HG03378 (cell line): ENCODE results near the gene MED13.
"Not testable (repeated sequence)": the region's sequence is repeated elsewhere in the genome, so short reads cannot be mapped to it uniquely, and the experiment has no call there.

Experiments used
- ATAC-seq: cut with Tn5 transposase; IDR thresholded peaks from one replicate; pipeline ENCODE4 v1.9.1; 2021; ENCODE audit warnings: mild to moderate bottlenecking, moderate library complexity; ENCODE audit not compliant: unreplicated experiment

The MED13 gene

DNA sequence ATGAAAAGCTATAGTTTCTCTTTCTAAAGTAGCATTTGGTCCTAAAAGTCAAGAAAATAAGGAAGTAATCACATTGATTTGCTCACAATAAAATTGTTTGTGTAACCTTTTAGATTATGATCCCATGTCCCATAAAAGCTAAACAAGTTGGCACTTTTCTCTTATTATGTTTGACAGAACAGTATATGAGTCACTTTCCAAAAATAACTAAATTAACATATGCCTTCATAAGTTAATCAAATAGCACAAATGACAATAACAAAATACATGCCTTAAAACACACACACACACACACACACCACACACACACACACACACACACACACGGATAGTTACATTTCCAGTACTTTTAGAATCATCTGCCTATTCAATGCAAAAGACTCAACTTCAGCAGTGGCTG is 2.8 kb downstream of the MED13 start:
- ATAC-seq = no peak

DNA sequence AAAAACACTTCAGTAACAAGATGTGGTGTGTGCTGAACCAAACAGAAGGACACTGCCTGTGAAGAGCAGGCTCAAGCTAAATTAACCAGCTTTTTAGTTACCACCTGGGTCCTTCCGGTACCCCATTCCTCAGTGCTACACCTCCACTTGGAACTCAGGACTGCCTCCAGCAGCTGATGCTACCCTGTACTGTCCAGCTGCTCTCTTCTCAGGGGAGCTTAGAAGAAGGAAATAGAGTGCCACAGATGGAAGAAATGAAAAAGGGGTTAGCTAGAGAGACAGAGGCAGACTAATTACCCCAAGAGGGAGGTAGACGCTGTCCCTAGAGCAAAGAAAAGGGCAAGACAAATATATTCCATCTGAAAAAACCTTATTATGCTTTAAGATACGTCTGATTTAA is 5.7 kb downstream of the MED13 start:
- no peak for ATAC-seq

GRCh38 chr17:62058611-62059010 is 6.5 kb downstream of the MED13 start:
- ATAC-seq = no peak

DNA sequence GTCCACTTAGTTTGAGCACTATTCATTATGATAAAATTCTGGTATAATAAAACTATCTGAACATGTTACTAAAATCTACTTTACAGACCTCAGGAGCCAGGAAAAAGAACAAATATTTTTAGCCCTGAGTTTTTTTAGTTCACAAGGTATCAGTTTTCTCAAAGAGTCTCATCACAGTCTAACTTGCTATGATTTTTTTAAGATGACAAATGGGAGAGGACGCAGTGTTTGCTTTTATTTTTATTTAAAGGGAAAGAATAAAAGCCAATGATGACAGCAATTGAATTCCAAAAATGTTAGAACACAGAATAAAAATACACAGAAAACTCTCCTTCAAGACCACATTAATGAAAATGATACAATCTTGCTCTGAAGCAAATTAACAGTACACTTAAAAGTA is 7.4 kb downstream of the MED13 start:
- ATAC-seq = no peak

GRCh38 chr17:62052765-62053338 is 12.2 kb downstream of the MED13 start:
- ATAC-seq = no peak

DNA sequence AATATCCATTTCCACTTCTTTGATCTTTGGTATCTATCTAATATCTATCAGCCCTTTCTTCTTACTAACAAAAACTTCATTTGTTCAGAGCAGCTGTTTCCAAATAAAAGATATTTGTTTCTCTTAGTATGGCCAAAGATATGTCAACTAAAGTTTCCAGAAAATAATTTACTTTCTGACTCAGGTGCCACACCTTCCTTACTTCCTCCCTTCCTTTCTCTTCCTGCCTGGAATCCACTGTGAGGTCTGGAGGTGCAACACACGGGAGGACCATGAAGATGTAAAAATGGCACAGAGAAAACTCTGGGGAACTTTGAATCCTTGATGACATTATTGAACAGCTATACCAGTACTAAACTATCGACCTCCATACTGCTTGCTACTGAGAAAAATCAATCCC is 14.0 kb downstream of the MED13 start:
- ATAC-seq = no peak

GRCh38 chr17:62049299-62049698 is 15.8 kb downstream of the MED13 start:
- no peak for ATAC-seq

GRCh38 chr17:62048262-62048661 is 16.8 kb downstream of the MED13 start:
- ATAC-seq = no peak

- ATAC-seq = no peak
Observed at GRCh38 chr17:62045517-62045916, 19.6 kb downstream of the MED13 start.

- no peak for ATAC-seq
Observed at GRCh38 chr17:62045109-62045508, 20.0 kb downstream of the MED13 start.

- no peak for ATAC-seq
Observed at GRCh38 chr17:62043602-62044001, 21.5 kb downstream of the MED13 start.

DNA sequence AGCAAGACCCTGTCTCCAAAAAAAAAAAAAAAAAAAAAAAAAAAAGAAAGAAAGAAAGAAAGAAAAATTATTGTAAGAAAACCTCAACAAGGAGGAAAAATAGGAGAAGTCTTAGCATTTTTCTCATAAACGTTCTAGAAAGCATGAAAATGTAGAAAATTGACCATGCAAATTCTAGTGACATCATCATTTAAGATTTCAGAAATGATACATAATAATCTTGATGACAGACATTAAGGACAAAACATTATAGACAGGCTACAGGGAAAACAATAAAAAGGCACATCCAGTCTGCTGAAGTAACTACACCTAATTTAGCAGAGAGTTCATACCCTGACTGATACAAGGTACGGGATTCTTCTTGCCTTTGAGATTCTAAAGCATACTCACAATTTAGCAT is 21.9 kb downstream of the MED13 start:
- no peak for ATAC-seq

DNA sequence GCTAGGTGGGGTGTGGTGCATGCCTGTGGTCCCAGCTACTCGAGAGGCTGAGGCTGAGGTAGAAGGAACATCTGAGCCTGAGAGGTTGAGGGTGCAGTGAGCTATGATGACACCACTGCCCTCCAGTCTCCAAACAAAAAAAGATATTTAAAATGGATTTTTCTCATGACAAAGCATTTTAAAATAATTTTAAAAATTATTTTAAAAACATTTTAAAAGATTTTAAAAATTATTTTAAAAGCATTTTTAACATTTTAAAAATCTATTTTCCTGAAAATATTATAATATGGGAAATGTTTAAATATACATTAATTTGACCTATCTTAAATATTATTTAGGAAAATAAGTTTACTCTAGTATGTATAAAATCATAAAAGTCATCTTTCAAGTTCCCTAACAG is 26.8 kb downstream of the MED13 start:
- ATAC-seq = no peak

DNA sequence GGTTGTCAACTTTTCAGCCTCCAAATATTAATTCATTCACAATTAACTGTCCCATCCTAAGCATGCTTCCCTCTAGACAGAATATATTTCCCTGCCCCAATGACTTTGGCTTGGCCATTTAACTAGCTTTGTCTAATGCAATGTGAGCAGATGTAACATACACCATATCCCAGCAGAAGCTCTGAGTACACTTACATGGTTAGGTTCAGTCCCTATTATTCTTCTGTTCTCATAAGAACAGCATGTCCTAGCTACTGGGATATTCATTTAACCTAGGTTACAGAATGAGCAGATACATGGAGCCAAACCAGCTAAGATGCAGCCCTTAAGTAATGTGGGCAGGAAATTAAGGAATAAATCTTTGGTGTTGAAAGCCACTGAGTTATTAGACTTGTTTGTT is 31.8 kb downstream of the MED13 start:
- ATAC-seq = no peak

GRCh38 chr17:62032480-62032879 is 32.6 kb downstream of the MED13 start:
- ATAC-seq = no peak

DNA sequence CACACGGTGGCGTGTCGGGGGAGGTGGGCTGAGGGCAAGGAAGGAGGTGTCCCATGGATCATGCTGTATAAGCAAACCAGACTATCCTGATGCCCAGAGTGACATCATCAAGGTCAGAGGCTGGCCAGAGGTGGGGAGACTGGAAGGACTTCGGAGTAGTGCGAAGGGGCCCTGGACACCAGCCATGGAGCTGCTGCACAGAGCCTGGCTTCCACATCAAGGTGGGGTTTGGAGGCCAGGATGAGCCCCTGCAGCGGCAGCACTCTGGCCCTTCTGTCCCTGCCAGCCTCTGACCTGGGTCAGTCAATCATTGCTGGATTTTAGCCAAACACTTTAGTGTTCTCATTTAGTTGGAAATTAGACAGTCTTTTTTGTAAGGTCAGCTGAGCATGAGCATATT is 34.8 kb downstream of the MED13 start:
- no peak for ATAC-seq

DNA sequence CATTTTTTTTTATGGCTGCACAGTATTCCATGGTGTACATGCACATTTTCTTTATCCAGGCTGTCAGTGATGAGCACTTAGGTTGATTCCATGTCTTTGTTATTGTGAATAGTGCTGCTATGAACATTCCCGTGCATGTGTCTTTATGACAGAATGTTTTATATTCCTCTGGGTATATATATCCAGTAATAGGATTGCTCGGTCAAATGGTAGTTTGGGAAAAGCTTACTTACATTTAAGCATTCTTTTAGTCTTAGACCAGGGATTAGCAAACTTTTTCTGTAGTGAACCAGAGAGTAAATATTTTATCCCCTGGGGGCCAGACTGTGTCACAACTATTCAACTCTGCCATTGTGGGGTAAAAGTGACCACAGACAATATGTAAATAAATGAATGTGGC is 40.2 kb downstream of the MED13 start:
- ATAC-seq = no peak

DNA sequence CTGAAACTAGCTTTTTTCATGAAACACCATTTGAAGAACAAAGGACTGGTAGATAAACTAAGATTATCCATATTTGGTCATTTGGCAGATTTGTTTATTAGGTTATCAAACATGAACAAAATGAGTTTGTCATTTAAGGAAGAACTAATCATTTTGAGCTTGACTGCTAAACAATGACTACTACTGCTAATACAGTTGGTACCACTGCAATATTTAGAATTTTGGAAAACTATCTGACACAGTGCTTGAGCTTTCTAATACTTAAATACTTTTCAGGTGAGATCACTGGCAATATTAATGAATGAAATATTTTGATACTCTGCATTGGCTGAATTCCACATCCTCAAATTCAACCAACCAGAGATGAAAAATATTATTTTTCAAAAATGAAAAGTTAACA is 47.2 kb downstream of the MED13 start:
- ATAC-seq = no peak

DNA sequence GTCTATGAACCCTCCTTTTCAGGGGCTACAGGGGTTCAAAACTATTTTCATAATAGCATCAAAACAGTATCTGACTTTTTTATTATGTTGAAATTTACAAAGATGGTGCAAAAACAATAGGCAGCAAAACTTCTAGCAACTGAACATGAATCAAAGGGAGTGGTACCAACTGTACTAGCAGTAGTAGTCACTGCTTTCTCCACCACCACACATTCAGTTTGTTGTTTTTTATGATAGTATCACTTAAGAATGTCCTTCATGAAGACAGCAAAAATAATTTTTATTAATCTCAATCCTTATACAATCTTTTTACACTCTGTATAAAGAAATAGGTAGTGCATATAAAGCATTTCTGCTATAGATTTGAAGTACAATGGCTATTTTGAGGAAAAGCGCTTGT is 47.6 kb downstream of the MED13 start:
- no peak for ATAC-seq

GRCh38 chr17:62014526-62014925 is 50.6 kb downstream of the MED13 start:
- no peak for ATAC-seq

DNA sequence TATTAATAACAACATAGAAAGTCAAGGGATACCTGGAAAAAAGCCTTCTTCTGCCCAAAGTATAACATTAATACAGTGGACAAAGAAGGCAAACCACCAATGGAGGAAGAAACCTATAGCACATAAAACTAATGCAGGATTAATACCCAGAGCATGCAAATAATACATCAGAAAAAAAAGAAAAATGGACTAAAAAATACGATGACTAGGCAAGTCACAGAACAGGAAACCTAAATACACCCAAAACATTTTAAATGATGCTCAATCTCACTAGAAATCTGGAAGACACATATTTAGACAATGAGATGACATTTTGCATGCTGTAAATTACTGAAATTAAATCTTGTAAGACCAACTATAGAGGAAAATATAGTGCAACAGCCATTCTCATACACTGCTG is 55.9 kb downstream of the MED13 start:
- ATAC-seq = no peak

- ATAC-seq = no peak
Observed at GRCh38 chr17:62008294-62008693, 56.8 kb downstream of the MED13 start.

- no peak for ATAC-seq
Observed at GRCh38 chr17:62004388-62004787, 60.7 kb downstream of the MED13 start.

GRCh38 chr17:62003141-62003540 is 61.9 kb downstream of the MED13 start:
- not testable (repeated sequence) for ATAC-seq
